ENCODE data around the gene ACACA. TPM values are rescaled to one million over a fixed set of nuclear protein-coding genes. Genes with fewer than 3 reads are reported as not detected.

Gene ACACA
- polyA plus RNA-seq, 1 experiment: 26.9 TPM

DNA sequence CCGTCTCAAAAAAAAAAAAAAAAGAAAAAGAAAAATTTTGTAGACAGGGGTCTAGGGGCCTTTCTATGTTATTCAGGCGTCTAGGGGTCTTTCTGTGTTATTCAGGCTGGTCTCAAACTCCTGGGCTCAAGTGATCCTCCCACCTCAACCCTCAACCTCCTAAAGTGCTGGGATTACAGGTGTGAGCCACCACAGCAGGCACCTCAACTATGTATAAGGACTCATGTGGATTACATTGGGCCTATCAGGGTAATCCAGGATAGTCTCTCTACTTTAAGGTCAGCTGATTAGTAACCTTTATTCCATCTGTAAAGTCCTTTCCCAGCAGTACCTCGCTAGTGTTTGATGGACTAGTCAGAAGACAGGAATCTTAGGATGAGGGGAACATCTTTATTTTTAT, 22.4 kb upstream of the ACACA start:
- Histone ChIP-seq H3K4me3 (ENCODE audit: low read depth, low read length) (no peak overlapping the region), H3K36me3 (ENCODE audit: control insufficient read depth, insufficient read depth, low read length) (peaks cover 7% of the 10 kb centered on the region), H3K27me3 (ENCODE audit: control insufficient read depth, insufficient read depth, low read length) (no peaks in the 10 kb centered on the region)
- POLR2A ChIA-PET: no interaction called here
- CTCF ChIA-PET: interaction anchor here (1.4 kb wide), 1 partner anchor 62 kb away, joined by 3 read pairs; no protein-coding TSS in a partner anchor
- TF ChIP-seq, protein P1, sequence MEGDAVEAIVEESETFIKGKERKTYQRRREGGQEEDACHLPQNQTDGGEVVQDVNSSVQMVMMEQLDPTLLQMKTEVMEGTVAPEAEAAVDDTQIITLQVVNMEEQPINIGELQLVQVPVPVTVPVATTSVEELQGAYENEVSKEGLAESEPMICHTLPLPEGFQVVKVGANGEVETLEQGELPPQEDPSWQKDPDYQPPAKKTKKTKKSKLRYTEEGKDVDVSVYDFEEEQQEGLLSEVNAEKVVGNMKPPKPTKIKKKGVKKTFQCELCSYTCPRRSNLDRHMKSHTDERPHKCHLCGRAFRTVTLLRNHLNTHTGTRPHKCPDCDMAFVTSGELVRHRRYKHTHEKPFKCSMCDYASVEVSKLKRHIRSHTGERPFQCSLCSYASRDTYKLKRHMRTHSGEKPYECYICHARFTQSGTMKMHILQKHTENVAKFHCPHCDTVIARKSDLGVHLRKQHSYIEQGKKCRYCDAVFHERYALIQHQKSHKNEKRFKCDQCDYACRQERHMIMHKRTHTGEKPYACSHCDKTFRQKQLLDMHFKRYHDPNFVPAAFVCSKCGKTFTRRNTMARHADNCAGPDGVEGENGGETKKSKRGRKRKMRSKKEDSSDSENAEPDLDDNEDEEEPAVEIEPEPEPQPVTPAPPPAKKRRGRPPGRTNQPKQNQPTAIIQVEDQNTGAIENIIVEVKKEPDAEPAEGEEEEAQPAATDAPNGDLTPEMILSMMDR (IDR thresholded peaks at IDR 0.05; ENCODE audit: insufficient read depth, low read depth, low read length): no peak
- no peak for DNase-seq (ENCODE audit: low read depth)

DNA sequence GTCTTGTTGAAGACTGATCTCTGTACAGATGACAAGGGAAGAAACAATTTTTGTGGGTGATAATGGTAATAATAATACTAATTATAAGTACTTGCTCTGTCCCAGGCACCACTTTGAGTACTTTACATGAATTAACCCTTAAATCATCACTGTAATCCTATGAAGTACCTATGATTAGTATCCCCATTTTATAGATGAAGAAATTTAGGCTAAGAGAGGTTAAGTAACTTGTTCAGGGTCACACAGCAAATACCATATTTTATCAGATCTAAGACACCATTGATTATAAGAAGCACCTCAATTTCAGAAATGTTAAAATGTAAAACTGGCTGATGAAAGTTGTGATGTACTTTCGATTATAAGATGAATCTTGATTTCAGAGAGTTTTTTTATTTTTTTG, 18.6 kb upstream of the ACACA start:
- POLR2A ChIA-PET: no interaction called here
- Histone ChIP-seq H3K36me3 (ENCODE audit: control insufficient read depth, insufficient read depth, low read length) (peaks cover 10% of the 10 kb centered on the region), H3K27me3 (ENCODE audit: control insufficient read depth, insufficient read depth, low read length) (no peaks in the 10 kb centered on the region), H3K4me3 (ENCODE audit: low read depth, low read length) (no peak overlapping the region)
- CTCF ChIA-PET: interaction anchor here (1.6 kb wide), 1 partner anchor 11 kb away, joined by 4 read pairs; no protein-coding TSS in a partner anchor
- TF ChIP-seq, protein P1 (IDR thresholded peaks at IDR 0.05; ENCODE audit: insufficient read depth, low read depth, low read length): no peak
- no peak for DNase-seq (ENCODE audit: low read depth)

DNA sequence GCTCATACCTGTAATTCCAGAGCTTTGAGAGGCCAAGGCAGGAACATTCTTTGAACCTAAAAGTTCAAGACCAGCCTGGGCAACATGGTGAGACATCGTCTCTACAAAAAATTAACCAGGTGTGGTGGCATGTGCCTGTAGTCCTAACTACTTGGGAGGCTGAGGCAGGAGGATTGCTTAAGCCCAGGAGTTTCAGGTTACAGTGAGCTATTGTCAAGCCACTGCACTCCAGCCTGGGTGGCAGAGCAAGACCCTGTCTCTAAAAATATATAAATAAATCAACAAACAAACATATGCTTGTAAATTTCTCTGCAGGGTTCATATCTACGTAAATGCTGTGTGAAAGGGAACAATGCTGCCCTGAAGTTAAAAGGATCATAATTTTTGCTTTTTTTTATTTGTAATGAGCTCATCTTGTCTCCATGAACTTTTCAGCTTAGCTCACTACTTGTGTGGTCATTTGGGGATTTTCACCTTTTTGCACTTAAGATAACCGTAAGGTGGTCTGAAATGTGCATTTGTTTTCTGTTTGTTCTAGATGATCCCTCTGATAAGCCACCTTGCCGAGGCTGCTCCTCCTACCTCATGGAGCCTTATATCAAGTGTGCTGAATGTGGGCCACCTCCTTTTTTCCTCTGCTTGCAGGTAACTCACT, 16.5 kb upstream of the ACACA start:
- Histone ChIP-seq H3K36me3 (ENCODE audit: control insufficient read depth, insufficient read depth, low read length) (peaks cover 7% of the 10 kb centered on the region), H3K27me3 (ENCODE audit: control insufficient read depth, insufficient read depth, low read length) (no peaks in the 10 kb centered on the region), H3K4me3 (ENCODE audit: low read depth, low read length) (no peak overlapping the region)
- ChIA-PET CTCF (interaction anchor here (1.1 to 1.6 kb wide), 2 partner anchors 15 to 35 kb away, joined by 3 to 5 read pairs; no protein-coding TSS in a partner anchor), POLR2A (no interaction called here)
- DNase-seq (ENCODE audit: low read depth): no peak
- TF ChIP-seq, protein P1 (IDR thresholded peaks at IDR 0.05; ENCODE audit: insufficient read depth, low read depth, low read length): no peak

DNA sequence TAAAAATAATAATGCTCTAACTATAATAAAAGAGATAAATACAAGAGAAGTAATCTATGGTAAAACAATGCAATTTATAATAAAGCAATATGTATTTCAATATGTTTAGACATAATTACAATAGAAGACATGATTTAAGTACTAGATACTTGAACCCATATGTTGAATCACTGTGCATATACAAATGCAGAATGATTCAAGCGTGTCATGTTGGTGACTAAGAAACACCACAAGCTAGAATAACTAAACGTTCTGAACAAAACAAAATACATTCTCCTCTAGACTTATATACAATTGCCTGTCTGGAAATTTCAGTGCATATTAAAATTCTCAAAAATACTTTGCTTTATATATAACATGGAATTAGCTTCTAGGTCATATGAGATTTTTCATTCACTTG, 11.2 kb upstream of the ACACA start:
- TF ChIP-seq, protein P1 (IDR thresholded peaks at IDR 0.05; ENCODE audit: insufficient read depth, low read depth, low read length): no peak
- DNase-seq (ENCODE audit: low read depth): no peak
- peaks cover 2% of the 10 kb centered on the region for H3K36me3 ChIP-seq (ENCODE audit: control insufficient read depth, insufficient read depth, low read length)
- ChIA-PET CTCF (no interaction called here), POLR2A (no interaction called here)
- no peak overlapping the region for H3K4me3 ChIP-seq (ENCODE audit: low read depth, low read length)
- H3K27me3 ChIP-seq (ENCODE audit: control insufficient read depth, insufficient read depth, low read length): no peaks in the 10 kb centered on the region

DNA sequence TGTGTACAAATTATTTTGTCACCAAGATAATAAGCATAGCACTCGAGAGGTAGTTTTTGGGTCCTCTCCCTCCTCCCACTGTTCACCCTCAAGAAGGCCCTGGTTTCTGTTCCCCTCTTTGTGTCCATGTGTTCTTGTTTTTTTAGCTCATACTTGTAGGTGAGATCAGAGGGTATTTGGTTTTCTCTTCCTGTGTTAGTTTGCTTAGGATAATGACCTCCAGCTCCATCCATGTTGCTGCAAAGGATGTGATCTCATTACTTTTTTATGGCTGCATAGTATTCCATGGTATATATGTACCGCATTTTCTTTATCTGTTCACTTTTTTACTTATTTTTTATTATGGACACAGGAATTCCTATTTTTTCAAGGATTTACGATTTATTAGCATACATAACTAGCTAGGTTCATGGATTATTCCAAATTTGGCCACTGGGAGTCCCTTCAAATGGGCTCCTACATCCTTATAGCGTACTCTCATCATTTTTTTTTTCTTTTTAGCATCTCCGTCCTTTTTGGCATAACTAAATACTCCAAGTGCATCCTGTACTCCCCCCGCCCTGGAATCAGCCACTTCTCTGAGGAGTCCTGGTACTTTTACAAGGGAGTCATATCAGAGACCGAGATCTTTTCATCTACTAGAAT, 7.4 kb upstream of the ACACA start:
- Histone ChIP-seq H3K4me3 (ENCODE audit: low read depth, low read length) (no peak overlapping the region), H3K27me3 (ENCODE audit: control insufficient read depth, insufficient read depth, low read length) (no peaks in the 10 kb centered on the region), H3K36me3 (ENCODE audit: control insufficient read depth, insufficient read depth, low read length) (peaks cover 4% of the 10 kb centered on the region)
- CTCF ChIA-PET: interaction anchor here (0.6 to 0.9 kb wide), 3 partner anchors 12 to 25 kb away, joined by 3 to 4 read pairs (median 4); no protein-coding TSS in a partner anchor
- POLR2A ChIA-PET: interaction anchor here (0.6 kb wide), 1 partner anchor 114 kb away, joined by 3 read pairs; no protein-coding TSS in a partner anchor
- DNase-seq (ENCODE audit: low read depth): no peak
- TF ChIP-seq, protein P1 (IDR thresholded peaks at IDR 0.05; ENCODE audit: insufficient read depth, low read depth, low read length): peak; percentile 41

Measured in BJ (cell line).